GM19099 (cell line): ENCODE results near the gene IRF9.

Source experiments
- POLR2A ChIP-seq: IDR thresholded peaks from 3 replicates; pipeline ENCODE4 v1.6.1; 2011; ENCODE audit warnings: low read depth; ENCODE audit not compliant: insufficient read length; ENCODE audit errors: extremely low read depth

IRF9 gene

GRCh38 chr14:24138396-24139271 is 22.4 kb upstream of the IRF9 start:
- no peak for TF ChIP-seq POLR2A

- TF ChIP-seq POLR2A, result no peak
These were observed 21.7 kb upstream of the IRF9 start for GRCh38 chr14:24139272-24139934.

GRCh38 chr14:24141097-24141880 is 19.8 kb upstream of the IRF9 start, which contains the start of gene EMC9:
TSS of gene EMC9 (minus strand) at chr14:24141591. CDS start at chr14:24141304, 287 bp downstream.
- TF ChIP-seq POLR2A, result peak; percentile 91

GRCh38 chr14:24143511-24143910 is 17.6 kb upstream of the IRF9 start:
- TF ChIP-seq POLR2A, result no peak

- TF ChIP-seq POLR2A, result no peak
These were observed 16.6 kb upstream of the IRF9 start for GRCh38 chr14:24144451-24144850.

- no peak for TF ChIP-seq POLR2A
These were observed 15.8 kb upstream of the IRF9 start for GRCh38 chr14:24145219-24145618.

- TF ChIP-seq POLR2A, result no peak
These were observed 15.2 kb upstream of the IRF9 start for GRCh38 chr14:24145690-24146452.

GRCh38 chr14:24146453-24146977 is 14.6 kb upstream of the IRF9 start, which contains the start of gene PSME2:
TSS of gene PSME2 (minus strand) at chr14:24146610. CDS start at chr14:24146581, 29 bp downstream.
- TF ChIP-seq POLR2A, result peak; percentile 11

GRCh38 chr14:24146978-24147760 is 13.9 kb upstream of the IRF9 start, which contains the start of gene RNF31:
TSS of gene RNF31 (plus strand) at chr14:24147498. CDS start at chr14:24147699, 201 bp downstream.
- peak; percentile 72 for TF ChIP-seq POLR2A

- TF ChIP-seq POLR2A, result no peak
These were observed 13.2 kb upstream of the IRF9 start for GRCh38 chr14:24147761-24148428.

GRCh38 chr14:24149302-24149969 is 11.6 kb upstream of the IRF9 start:
- no peak for TF ChIP-seq POLR2A

- no peak for TF ChIP-seq POLR2A
These were observed 11.0 kb upstream of the IRF9 start for GRCh38 chr14:24150061-24150460.
